Stimulated activated CD4-positive, alpha-beta T cell treated with anti-CD3 and anti-CD28 coated beads, Interleukin-12 subunit alpha, Interleukin-12 subunit beta, amount 100 ng/mL, for 4 hours (primary cell): ENCODE data around the gene IFT57.

Experiments used
- DNase-seq: peaks from one replicate; pipeline ENCODE4 v3.0.0-alpha.2; 2020

Gene IFT57

DNA sequence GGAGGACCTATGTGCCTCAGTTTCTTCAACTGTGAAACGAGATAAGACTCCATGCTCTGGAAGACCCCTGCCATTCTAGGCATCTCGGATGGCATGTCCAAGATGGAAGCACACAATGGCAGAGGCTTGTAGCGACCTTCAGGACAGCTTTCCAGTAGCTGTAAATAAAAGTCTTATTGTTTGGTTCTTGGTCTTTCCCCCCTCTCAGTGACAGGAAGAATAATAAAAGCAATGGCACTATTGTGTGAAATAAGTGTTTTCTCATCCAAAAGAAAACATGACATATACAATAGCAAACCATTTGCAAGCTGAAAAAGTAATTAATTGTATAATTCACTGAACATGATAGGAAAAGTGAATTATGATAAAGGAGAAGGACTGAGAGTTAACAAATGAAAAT lies 98.9 kb downstream of the IFT57 start:
- no peak for DNase-seq

DNA sequence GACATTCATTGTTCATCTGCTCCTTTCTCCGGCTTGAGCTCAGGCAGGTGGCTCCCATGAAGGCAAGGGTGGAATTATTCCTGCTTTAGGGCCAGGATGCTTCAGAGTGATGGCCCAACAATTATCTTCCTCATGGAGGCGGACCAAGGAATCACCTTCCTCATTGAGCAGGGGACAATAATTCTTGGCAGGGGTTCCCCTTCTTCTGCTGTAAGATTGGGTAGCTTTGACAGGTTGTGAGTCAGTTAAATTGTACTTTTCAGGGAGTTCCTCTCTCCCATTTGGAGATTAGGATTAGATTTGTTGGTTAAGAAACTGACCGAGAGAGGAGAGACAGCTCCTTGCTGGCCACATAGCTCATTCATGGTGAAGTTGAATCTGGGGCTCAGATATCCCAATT lies 99.9 kb downstream of the IFT57 start:
- DNase-seq: no peak

- no peak for DNase-seq
These were observed 102.7 kb downstream of the IFT57 start for GRCh38 chr3:108119398-108120104.

GRCh38 chr3:108118038-108118768 lies 104.0 kb downstream of the IFT57 start:
- DNase-seq: no peak

DNA sequence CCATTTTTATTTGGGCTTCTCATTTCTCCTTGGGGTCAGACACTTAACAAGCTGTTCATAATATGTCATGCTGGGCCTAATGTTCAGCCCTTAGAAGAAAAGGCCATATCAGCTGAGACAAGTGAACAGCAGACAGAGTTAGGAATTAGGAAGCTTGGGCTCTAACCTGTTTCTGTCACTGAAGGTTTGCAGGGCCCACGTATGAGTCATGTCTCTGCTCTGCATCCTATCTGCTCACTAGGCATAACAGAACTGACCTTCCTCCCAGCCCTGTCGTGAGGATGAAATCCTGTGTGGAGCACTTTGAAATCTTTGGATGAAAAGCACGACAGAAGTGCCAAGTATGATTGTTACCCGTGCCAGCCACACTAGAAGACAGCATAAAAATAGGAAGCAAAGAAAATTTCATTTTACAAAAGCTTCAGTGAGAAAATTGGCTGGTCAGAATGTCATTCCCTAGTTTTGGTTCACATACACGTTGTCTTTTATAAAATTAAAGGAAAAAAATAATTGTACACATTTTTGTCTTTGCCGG lies 104.9 kb downstream of the IFT57 start:
- DNase-seq: no peak

DNA sequence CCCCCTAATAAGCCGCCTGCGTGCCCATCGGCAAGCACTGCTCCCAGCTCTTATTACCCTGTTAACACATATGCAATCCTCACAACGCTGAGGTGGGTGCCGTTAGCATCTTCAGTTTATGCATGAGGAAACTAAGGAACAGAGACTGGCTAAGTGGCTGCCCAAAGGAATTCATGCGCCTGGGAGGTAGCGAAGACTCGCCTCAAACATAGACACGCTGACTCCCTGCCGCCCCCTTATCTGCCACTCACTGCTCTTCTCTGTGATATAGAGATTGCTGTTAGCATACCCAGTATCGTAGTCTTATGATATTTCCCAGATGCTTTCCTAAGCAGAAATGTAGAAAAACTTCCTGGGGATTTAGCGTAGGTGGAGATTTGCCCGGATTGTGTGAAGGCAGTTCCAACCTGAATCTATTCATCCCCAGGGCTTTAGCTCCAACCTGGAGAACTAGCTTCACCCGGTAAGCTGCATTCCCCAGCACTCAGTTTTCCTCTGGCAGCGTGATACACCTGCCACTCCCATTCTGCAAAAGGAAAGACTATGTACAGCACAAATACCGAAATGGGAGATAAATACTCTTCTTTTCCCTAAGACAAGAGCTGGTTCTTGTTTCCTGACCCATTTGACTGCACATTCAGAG lies 107.7 kb downstream of the IFT57 start:
- no peak for DNase-seq

- DNase-seq: no peak
These were observed 108.2 kb downstream of the IFT57 start for GRCh38 chr3:108113975-108114374.

DNA sequence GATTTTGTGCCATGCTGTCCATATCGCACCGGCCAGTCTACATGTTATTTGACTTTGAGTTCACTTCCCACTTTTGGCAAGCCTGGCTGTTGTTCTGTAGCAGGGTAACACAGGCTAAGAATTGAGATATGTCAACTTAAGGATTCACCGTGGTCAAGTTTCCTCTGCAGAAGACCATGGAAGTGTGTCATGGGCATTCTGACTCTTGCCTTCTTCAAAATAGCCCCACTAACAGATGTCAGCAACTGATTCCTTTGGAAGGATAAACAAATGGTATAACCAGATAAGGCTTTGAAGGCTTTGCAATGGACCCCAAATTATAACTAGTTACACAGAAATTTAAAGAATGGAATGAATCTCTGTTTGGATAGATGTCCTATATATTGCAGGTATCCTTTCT lies 111.3 kb downstream of the IFT57 start:
- DNase-seq: no peak
